OCI-LY7 (cell line): ENCODE data around the gene TRIB2.

ENCODE experiments used
- CTCF ChIP-seq: fragments of 200-600 bp; sonication (generic); conservative IDR thresholded peaks from 2 replicates; pipeline ENCODE4 v1.5.1; 2014; ENCODE audit warnings: mild to moderate bottlenecking, antibody characterized with exemption, low read length, moderate library complexity, mixed read lengths
- EZH2phosphoT487 ChIP-seq: fragments of 200-600 bp; sonication (generic); IDR thresholded peaks from 2 replicates; pipeline ENCODE4 v1.6.1; 2018; ENCODE audit warnings: low read depth, borderline replicate concordance, mild to moderate bottlenecking, mixed run types, antibody characterized with exemption, low read length, moderate library complexity, mixed read lengths

- TF ChIP-seq CTCF: no peak
- no peak for TF ChIP-seq EZH2phosphoT487
Observed at GRCh38 chr2:12787891-12788801, 71.4 kb downstream of the TRIB2 start.
